GM10248 (cell line): ENCODE data around the gene GLTPD2.

Experiments
- CTCF ChIA-PET: fragments of 300-600 bp; sonication (Branson Sonifier 250); formaldehyde crosslinking; extraction: SDS; loops from one replicate; lab custom pipeline; 2021; ENCODE audit warnings: antibody characterized with exemption; lab: Yijun Ruan, JAX
- POLR2A ChIA-PET: fragments of 350-650 bp; sonication (Branson Sonifier 250); formaldehyde crosslinking; extraction: SDS; loops from one replicate; lab custom pipeline; 2020; ENCODE audit warnings: antibody characterized with exemption; lab: Yijun Ruan, JAX
- DNase-seq: peaks from one replicate; pipeline ENCODE4 v3.0.0; 2012; ENCODE audit errors: extremely low spot score
- TF ChIP-seq, protein P1 (sequence below): IDR thresholded peaks from 2 replicates; pipeline ENCODE4 v1.5.1; 2012; ENCODE audit warnings: mild to moderate bottlenecking, low read depth; ENCODE audit errors: extremely low read depth, missing control alignments, control extremely low read depth

GLTPD2 gene

DNA sequence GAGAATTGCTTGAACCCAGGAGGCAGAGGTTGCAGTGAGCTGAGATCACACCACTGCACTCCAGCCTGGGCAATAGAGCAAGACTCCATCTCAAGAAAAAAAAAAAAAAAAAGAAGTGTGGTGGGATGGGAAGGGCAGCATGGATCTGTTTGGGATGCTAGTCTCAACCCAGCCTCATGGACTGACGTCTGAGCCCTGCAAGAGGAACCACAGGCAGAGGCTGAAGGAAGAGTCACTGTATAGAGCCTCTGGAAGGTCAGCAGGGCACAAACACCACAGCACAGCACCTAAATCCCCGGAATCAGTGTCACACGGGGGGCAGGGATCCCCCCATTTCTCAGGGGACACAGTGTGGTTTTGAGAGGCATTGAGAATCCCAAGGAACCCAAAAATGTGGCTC lies 38.2 kb upstream of the GLTPD2 start:
- no peak for DNase-seq
- TF ChIP-seq, protein P1, sequence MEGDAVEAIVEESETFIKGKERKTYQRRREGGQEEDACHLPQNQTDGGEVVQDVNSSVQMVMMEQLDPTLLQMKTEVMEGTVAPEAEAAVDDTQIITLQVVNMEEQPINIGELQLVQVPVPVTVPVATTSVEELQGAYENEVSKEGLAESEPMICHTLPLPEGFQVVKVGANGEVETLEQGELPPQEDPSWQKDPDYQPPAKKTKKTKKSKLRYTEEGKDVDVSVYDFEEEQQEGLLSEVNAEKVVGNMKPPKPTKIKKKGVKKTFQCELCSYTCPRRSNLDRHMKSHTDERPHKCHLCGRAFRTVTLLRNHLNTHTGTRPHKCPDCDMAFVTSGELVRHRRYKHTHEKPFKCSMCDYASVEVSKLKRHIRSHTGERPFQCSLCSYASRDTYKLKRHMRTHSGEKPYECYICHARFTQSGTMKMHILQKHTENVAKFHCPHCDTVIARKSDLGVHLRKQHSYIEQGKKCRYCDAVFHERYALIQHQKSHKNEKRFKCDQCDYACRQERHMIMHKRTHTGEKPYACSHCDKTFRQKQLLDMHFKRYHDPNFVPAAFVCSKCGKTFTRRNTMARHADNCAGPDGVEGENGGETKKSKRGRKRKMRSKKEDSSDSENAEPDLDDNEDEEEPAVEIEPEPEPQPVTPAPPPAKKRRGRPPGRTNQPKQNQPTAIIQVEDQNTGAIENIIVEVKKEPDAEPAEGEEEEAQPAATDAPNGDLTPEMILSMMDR, result no peak
- ChIA-PET POLR2A (no interaction called here), CTCF (no interaction called here)

GRCh38 chr17:4751932-4752331 lies 36.8 kb upstream of the GLTPD2 start:
- CTCF ChIA-PET, result no interaction called here
- TF ChIP-seq, protein P1, result no peak
- POLR2A ChIA-PET, result no interaction called here
- no peak for DNase-seq

DNA sequence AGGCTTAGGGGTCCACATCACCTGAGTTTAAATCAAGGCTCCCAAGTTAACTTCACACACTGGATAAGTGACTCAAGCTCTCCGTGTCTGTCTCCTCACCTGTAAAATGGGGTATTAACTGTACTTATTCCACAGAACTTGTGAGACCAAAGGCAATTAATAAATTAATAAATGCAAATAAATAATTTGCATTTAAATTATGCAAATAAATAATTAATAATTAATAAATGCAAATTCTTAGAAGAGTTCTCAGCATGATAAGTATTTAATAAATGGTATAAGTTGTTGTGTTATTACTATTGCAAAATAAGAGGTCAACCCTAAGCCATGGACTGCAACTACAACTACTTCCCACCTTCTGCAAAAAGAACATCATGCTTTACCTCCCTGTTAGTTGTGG lies 35.4 kb upstream of the GLTPD2 start:
- ChIA-PET CTCF (interaction anchor here (1.0 kb wide), 1 partner anchor 10 kb away, joined by 3 read pairs; no protein-coding TSS in a partner anchor), POLR2A (interaction anchor here (0.7 kb wide), 1 partner anchor 125 kb away, joined by 3 read pairs; no protein-coding TSS in a partner anchor)
- no peak for DNase-seq
- TF ChIP-seq, protein P1, result no peak

DNA sequence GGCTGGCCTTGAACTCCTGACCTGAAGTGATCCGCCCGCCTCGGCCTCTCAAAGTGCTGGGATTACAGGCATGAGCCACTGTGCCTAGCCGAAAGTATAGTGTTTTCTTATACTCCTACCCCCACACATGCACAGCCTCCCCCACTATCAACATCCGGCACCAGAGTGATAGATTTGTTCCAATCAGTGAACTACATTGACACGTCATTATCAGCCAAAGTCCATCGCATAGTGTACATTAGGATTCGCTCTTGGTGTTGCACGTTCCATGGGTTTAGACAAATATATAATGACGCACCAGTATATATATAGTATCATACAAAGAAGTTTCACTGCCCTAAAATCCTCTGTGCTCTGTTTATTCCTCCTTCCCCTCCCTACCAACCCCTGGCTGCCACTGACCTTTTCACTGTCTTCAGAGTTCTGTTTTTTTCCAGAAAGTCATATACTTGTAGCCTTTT lies 29.0 kb upstream of the GLTPD2 start:
- DNase-seq, result no peak
- POLR2A ChIA-PET, result no interaction called here
- CTCF ChIA-PET, result no interaction called here
- TF ChIP-seq, protein P1, result no peak

DNA sequence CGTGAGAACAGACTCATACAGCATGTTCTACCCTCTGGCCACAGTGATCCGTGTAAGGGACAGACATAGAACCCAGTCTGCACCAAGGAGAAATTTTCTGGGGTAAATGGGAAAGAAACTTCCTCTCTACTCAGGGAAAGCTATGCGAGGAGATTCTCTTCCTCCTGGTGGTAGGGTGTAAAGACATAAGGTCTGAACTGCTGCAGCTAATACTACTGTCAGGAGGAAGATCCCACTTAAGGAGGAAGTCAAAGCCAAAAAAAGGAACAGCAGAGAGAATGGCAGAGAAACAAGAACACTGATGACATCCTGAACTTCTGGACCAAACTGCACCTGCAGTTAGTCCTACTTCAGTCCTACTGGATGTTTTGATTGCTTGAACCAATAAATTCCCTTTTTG lies 24.2 kb upstream of the GLTPD2 start:
- ChIA-PET CTCF (interaction anchor here (1.0 to 2.4 kb wide), 2 partner anchors 11 to 25 kb away, joined by 3 to 6 read pairs; no protein-coding TSS in a partner anchor), POLR2A (no interaction called here)
- TF ChIP-seq, protein P1, result no peak
- DNase-seq, result no peak

DNA sequence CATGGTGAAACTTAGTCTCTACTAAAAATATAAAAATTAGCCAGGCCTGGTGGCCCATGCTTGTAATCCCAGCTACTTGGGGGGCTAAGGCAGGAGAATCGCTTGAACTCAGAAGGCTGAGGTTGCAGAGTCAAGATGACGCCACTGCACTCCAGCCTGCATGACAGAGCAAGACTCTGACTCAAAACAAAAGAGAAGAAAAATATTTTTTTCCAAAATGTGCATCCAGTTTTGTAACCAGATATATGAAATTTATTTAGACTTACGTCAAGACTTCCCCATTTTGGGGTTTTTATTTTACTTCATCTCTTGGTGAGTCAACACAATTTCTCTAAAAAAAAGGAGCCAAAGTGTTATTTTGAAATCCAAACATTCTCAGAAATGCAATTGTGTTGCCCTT lies 22.6 kb upstream of the GLTPD2 start:
- CTCF ChIA-PET, result no interaction called here
- no peak for DNase-seq
- TF ChIP-seq, protein P1, result no peak
- POLR2A ChIA-PET, result no interaction called here
